Gastrocnemius medialis (tissue), 4 donors: ENCODE data around the gene ASB18. TPM values are rescaled to one million over a fixed set of nuclear protein-coding genes. Genes with fewer than 3 reads are reported as not detected.
A peak's percentile ranks its signal among the peaks of the same experiment; 100 is the strongest.

ENCODE experiments used
- ATAC-seq, 2 donors: fragments of 150-250 bp; one replicate each; pipeline ENCODE4 v1.9.1; 2016
- DNase-seq, 2 donors: peaks; one replicate each; pipeline ENCODE4 v3.0.0-alpha.2; 2019
- H3K27ac ChIP-seq, 4 donors: fragments of 200-600 bp; sonication (generic); 1 replicate in 1 of 4; 2 replicates in 3 of 4; pipeline ENCODE4 v1.5.1; 2016 to 2018; ENCODE audit warnings: mild to moderate bottlenecking in 2 of 4, moderate library complexity in 1 of 4
- H3K27me3 ChIP-seq, 3 donors: fragments of 200-600 bp; sonication (generic) in 2 of 3; 1 replicate in 1 of 3; 2 replicates in 2 of 3; pipeline versions ENCODE4 v1.5.1 to v1.6.0; 2016 to 2019; ENCODE audit warnings: mild to moderate bottlenecking in 1 of 3, moderate library complexity in 1 of 3
- H3K36me3 ChIP-seq, 2 donors: fragments of 200-600 bp; sonication (generic) in 1 of 2; one replicate each; pipeline ENCODE4 v1.5.1; 2017 to 2018
- H3K4me1 ChIP-seq, 2 donors: fragments of 200-600 bp; sonication (generic) in 1 of 2; one replicate each; pipeline ENCODE4 v1.5.1; 2016 to 2017; ENCODE audit warnings: mild to moderate bottlenecking in 2 of 2
- H3K4me3 ChIP-seq, 4 donors: fragments of 200-600 bp; sonication (generic) in 3 of 4; 1 replicate in 1 of 4; 2 replicates in 3 of 4; pipeline ENCODE4 v1.5.1; 2016 to 2019; ENCODE audit warnings: mild to moderate bottlenecking in 2 of 4
- H3K9me3 ChIP-seq, 3 donors: fragments of 200-600 bp; sonication (generic) in 2 of 3; 1 replicate in 1 of 3; 2 replicates in 2 of 3; pipeline ENCODE4 v1.5.1; 2016 to 2019
- CTCF ChIP-seq, 5 experiments: fragments of 450-650 bp in 3 of 5; fragments of 200-600 bp in 2 of 5; sonication (generic) in 2 of 5; IDR thresholded peaks in 4 of 5; conservative IDR thresholded peaks in 1 of 5; 1 replicate in 4 of 5; 2 replicates in 1 of 5; pipeline ENCODE4 v1.5.1; 2016 to 2019; ENCODE audit warnings: antibody characterized with exemption in 5 of 5, mild to moderate bottlenecking in 3 of 5, moderate library complexity in 3 of 5
- POLR2A ChIP-seq, 2 donors: fragments of 450-650 bp; IDR thresholded peaks; one replicate each; pipeline ENCODE4 v1.6.1; 2017; ENCODE audit warnings: antibody characterized with exemption in 2 of 2, mild to moderate bottlenecking in 2 of 2, moderate library complexity in 2 of 2
- in situ Hi-C, 4 donors: fragments of 200-750 bp; cut with MboI; loops; one replicate each; pipeline versions ENCODE4 v1.15.0 to v1.8.0; 2017; ENCODE audit warnings: low sequenced_read_pairs in 4 of 4
- intact Hi-C: fragments of 100-400 bp; cut with DNase I; formaldehyde crosslinking; loops from one replicate; pipeline ENCODE4 v1.15.1; 2023; ENCODE audit warnings: low total_unique reads
- total RNA-seq, 4 donors: library from RNA; depleted of rRNA; stranded (reverse); fragments of >200 nt; gene quantifications; one replicate each; pipeline versions ENCODE4 v1.1.0 to v1.2.3, GENCODE V29; 2016

The ASB18 gene
- total RNA-seq, 4 donors from 2014 or later, result 0.16 to 0.17 TPM; not detected in 2

GRCh38 chr2:236238751-236239150, 25.5 kb downstream of the ASB18 start:
- in situ Hi-C loops, result no loop called here
- no peak for DNase-seq
- TF ChIP-seq CTCF (IDR thresholded peaks at IDR 0.05 in 4 of 5, conservative IDR thresholded peaks at IDR 0.05 in 1 of 5) (no peak), POLR2A (IDR thresholded peaks at IDR 0.05) (no peak)
- Histone ChIP-seq H3K27me3 (peaks cover 0 to 23% (median 0%) of the 10 kb centered on the region in 3 donors), H3K4me1 (peaks cover 19 to 34% of the 10 kb centered on the region in 2 donors), H3K27ac (peak overlapping the region; percentile 77 to 90 (median 86)), H3K36me3 (no peaks in the 10 kb centered on the region), H3K4me3 (no peak overlapping the region), H3K9me3 (no peaks in the 10 kb centered on the region)
- intact Hi-C loops, result loop anchor here (5.0 to 10.0 kb wide), 3 partner anchors 61 to 854 kb away; no protein-coding TSS in a partner anchor
- ATAC-seq, result no peak

DNA sequence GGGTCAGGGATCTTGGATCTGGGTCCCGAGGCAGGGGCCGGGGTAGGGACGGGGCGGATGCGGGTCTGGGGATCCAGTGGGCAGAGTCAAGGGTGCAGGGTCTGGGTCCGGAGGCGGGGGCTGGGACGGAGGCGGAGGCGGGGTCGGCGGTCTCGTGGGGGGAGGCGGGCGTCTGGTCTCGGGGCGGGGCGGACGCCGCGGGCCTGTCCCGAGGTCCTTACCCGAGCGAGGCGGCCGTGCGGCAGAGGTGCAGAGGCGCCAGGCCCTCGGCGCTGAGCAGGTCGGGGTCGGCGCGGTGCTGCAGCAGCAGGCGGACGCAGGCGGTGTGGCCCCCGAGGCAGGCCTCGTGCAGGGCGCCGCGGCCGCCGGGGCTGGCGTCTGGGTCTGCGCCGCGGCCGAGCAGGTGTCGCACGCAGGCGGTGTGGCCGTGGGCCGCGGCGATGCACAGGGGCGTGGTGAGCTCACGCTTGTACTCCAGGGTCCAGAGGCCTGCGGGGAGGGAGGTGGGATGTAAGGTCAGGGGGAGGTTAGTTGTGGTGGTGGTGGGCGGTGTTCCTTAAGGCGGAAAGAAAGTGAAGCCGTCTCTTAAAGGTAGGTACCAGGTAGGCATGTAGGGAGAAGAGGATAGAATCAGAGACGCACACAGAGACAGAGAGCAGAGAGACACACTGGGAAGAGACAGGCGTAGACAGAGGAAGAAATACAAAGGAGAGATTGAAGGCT, 26.6 kb downstream of the ASB18 start:
- H3K27ac ChIP-seq, result peak overlapping the region in 3 of 4 donors; percentile 10 to 90 (median 84)
- no peaks in the 10 kb centered on the region for H3K36me3 ChIP-seq
- intact Hi-C loops, result loop anchor here (5.0 to 10.0 kb wide), 3 partner anchors 60 to 855 kb away; no protein-coding TSS in a partner anchor
- H3K27me3 ChIP-seq, result peaks cover 0 to 23% (median 0%) of the 10 kb centered on the region in 3 donors
- TF ChIP-seq CTCF (IDR thresholded peaks at IDR 0.05 in 4 of 5, conservative IDR thresholded peaks at IDR 0.05 in 1 of 5) (no peak), POLR2A (IDR thresholded peaks at IDR 0.05) (peak in 1 of 2 donors; percentile 17)
- in situ Hi-C loops, result no loop called here
- peaks cover 19 to 34% of the 10 kb centered on the region in 2 donors for H3K4me1 ChIP-seq
- peak overlapping the region; percentile 23 to 57 (median 54) for H3K4me3 ChIP-seq
- H3K9me3 ChIP-seq, result no peaks in the 10 kb centered on the region
- peak in 1 of 2 donors; percentile 5 for ATAC-seq
- DNase-seq, result peak in 1 of 2 donors; percentile 21

GRCh38 chr2:236236559-236237452, 27.4 kb downstream of the ASB18 start:
- in situ Hi-C loops, result no loop called here
- intact Hi-C loops, result loop anchor here (5.0 to 10.0 kb wide), 3 partner anchors 60 to 855 kb away; no protein-coding TSS in a partner anchor
- peak overlapping the region; percentile 54 to 67 (median 58) for H3K4me3 ChIP-seq
- ATAC-seq (no peak), DNase-seq (no peak)
- peaks cover 0 to 23% (median 0%) of the 10 kb centered on the region in 3 donors for H3K27me3 ChIP-seq
- H3K4me1 ChIP-seq, result peaks cover 19 to 30% of the 10 kb centered on the region in 2 donors
- H3K36me3 ChIP-seq, result no peaks in the 10 kb centered on the region
- H3K27ac ChIP-seq, result peak overlapping the region in 1 of 4 donors; percentile 0
- TF ChIP-seq CTCF (IDR thresholded peaks at IDR 0.05 in 4 of 5, conservative IDR thresholded peaks at IDR 0.05 in 1 of 5) (peak in 2 of 5 experiments; percentile 30 to 34), POLR2A (IDR thresholded peaks at IDR 0.05) (peak in 1 of 2 donors; percentile 13)
- H3K9me3 ChIP-seq, result no peaks in the 10 kb centered on the region

DNA sequence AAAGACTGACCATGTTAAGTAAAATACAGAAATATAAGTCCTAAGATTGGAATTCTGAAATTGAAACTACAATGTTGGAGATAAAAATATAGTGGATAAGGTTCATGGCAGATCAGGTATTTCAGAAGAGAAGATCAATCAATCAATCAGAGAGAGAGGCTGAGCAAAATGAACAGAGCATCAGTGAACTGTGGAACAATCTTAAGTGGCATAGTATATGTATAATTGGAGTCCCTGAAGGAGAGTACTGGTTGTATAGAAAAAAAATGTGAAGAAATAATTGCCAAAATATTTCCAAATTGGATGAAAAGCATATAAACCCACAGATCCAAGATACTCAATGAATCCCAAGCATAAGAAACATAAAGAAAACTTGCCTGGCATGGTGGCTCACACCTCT, 35.0 kb downstream of the ASB18 start:
- Histone ChIP-seq H3K9me3 (no peaks in the 10 kb centered on the region), H3K4me3 (no peak overlapping the region), H3K27me3 (peaks cover 0 to 4% (median 3%) of the 10 kb centered on the region in 3 donors), H3K36me3 (no peaks in the 10 kb centered on the region), H3K4me1 (no peaks in the 10 kb centered on the region), H3K27ac (no peak overlapping the region)
- DNase-seq, result no peak
- no peak for TF ChIP-seq CTCF (IDR thresholded peaks at IDR 0.05 in 4 of 5, conservative IDR thresholded peaks at IDR 0.05 in 1 of 5)
- TF ChIP-seq POLR2A (IDR thresholded peaks at IDR 0.05), result no peak
- no peak for ATAC-seq
- intact Hi-C loops (no loop called here), in situ Hi-C loops (no loop called here)
